GM21447 (cell line): ENCODE results near the gene PIGA.
A peak's percentile ranks its signal among the peaks of the same experiment; 100 is the strongest.
"Not testable (repeated sequence)": the region's sequence is repeated elsewhere in the genome, so short reads cannot be mapped to it uniquely, and the experiment has no call there.

Experiments used
- ATAC-seq: cut with Tn5 transposase; IDR thresholded peaks from one replicate; pipeline ENCODE4 v1.9.1; 2021; ENCODE audit not compliant: unreplicated experiment

PIGA gene

GRCh38 chrX:15321447-15321846 is 13.9 kb downstream of the PIGA start:
- ATAC-seq: no peak

- no peak for ATAC-seq
These were observed 15.0 kb downstream of the PIGA start for GRCh38 chrX:15320297-15320696.

- no peak for ATAC-seq
These were observed 16.2 kb downstream of the PIGA start for GRCh38 chrX:15319075-15319474.

- ATAC-seq: no peak
These were observed 19.8 kb downstream of the PIGA start, which contains the start of gene ASB11 for GRCh38 chrX:15315509-15315908. ASB11 (minus strand) TSS chrX:15315640; CDS start chrX:15315605, 35 bp downstream.

- no peak for ATAC-seq
These were observed 20.9 kb downstream of the PIGA start for GRCh38 chrX:15314472-15314871.

GRCh38 chrX:15311119-15311518 is 24.2 kb downstream of the PIGA start:
- no peak for ATAC-seq

- no peak for ATAC-seq
These were observed 25.2 kb downstream of the PIGA start for GRCh38 chrX:15310117-15310516.

GRCh38 chrX:15305899-15306298 is 29.4 kb downstream of the PIGA start:
- ATAC-seq: not testable (repeated sequence)

GRCh38 chrX:15301924-15302323 is 33.4 kb downstream of the PIGA start:
- ATAC-seq: peak; percentile 45

- ATAC-seq: no peak
These were observed 35.1 kb downstream of the PIGA start for GRCh38 chrX:15299941-15300851.

- ATAC-seq: no peak
These were observed 36.5 kb downstream of the PIGA start for GRCh38 chrX:15298780-15299179.

- ATAC-seq: no peak
These were observed 37.1 kb downstream of the PIGA start for GRCh38 chrX:15298201-15298600.

- no peak for ATAC-seq
These were observed 41.9 kb downstream of the PIGA start for GRCh38 chrX:15293451-15293850.

GRCh38 chrX:15292861-15293260 is 42.5 kb downstream of the PIGA start:
- ATAC-seq: no peak

GRCh38 chrX:15277604-15278003 is 57.7 kb downstream of the PIGA start:
- ATAC-seq: no peak

GRCh38 chrX:15274946-15275345 is 60.4 kb downstream of the PIGA start:
- ATAC-seq: no peak

GRCh38 chrX:15273275-15273674 is 62.0 kb downstream of the PIGA start:
- not testable (repeated sequence) for ATAC-seq

GRCh38 chrX:15271757-15272156 is 63.6 kb downstream of the PIGA start:
- no peak for ATAC-seq

GRCh38 chrX:15269618-15270521 is 65.5 kb downstream of the PIGA start, which contains the start of gene ASB9:
ASB9 (minus strand) TSS chrX:15270083; CDS start chrX:15269874, 209 bp downstream.
- peak; percentile 67 for ATAC-seq
